Glomerular visceral epithelial cell (primary cell): Measurements from ENCODE around the gene WDR33.
A peak's percentile ranks its signal among the peaks of the same experiment; 100 is the strongest.
"Not testable (repeated sequence)": the region's sequence is repeated elsewhere in the genome, so short reads cannot be mapped to it uniquely, and the experiment has no call there.

ENCODE experiments used
- DNase-seq: peaks from one replicate; pipeline ENCODE4 v3.0.0-alpha.2; 2016; ENCODE audit errors: extremely low spot score

Gene WDR33

GRCh38 chr2:127810156-127810618 lies 784 bp downstream of the WDR33 start:
- DNase-seq: peak; percentile 38

- peak; percentile 39 for DNase-seq
Measured at GRCh38 chr2:127807678-127808353, 3.2 kb downstream of the WDR33 start.

GRCh38 chr2:127806860-127807259 lies 4.1 kb downstream of the WDR33 start:
- not testable (repeated sequence) for DNase-seq

GRCh38 chr2:127805491-127805890 lies 5.5 kb downstream of the WDR33 start:
- no peak for DNase-seq

- no peak for DNase-seq
Measured at GRCh38 chr2:127799926-127800325, 11.0 kb downstream of the WDR33 start.

- no peak for DNase-seq
Measured at GRCh38 chr2:127796389-127796788, 14.6 kb downstream of the WDR33 start.

- not testable (repeated sequence) for DNase-seq
Measured at GRCh38 chr2:127794901-127795300, 16.1 kb downstream of the WDR33 start.

GRCh38 chr2:127792805-127793204 lies 18.2 kb downstream of the WDR33 start:
- no peak for DNase-seq

GRCh38 chr2:127790694-127791529 lies 20.1 kb downstream of the WDR33 start:
- DNase-seq: no peak

- DNase-seq: no peak
Measured at GRCh38 chr2:127786048-127786809, 24.7 kb downstream of the WDR33 start.

GRCh38 chr2:127784965-127785518 lies 25.9 kb downstream of the WDR33 start:
- no peak for DNase-seq

- no peak for DNase-seq
Measured at GRCh38 chr2:127783101-127783500, 27.9 kb downstream of the WDR33 start.

- DNase-seq: no peak
Measured at GRCh38 chr2:127778850-127779249, 32.1 kb downstream of the WDR33 start.

- no peak for DNase-seq
Measured at GRCh38 chr2:127778447-127778846, 32.5 kb downstream of the WDR33 start.

GRCh38 chr2:127776122-127776780 lies 34.7 kb downstream of the WDR33 start:
- DNase-seq: no peak

- peak; percentile 29 for DNase-seq
Measured at GRCh38 chr2:127771756-127772155, 39.2 kb downstream of the WDR33 start.

GRCh38 chr2:127770973-127771735 lies 39.8 kb downstream of the WDR33 start:
- DNase-seq: peak; percentile 50

GRCh38 chr2:127770534-127770933 lies 40.4 kb downstream of the WDR33 start:
- DNase-seq: not testable (repeated sequence)

- no peak for DNase-seq
Measured at GRCh38 chr2:127769587-127769986, 41.4 kb downstream of the WDR33 start.

- DNase-seq: no peak
Measured at GRCh38 chr2:127768775-127769479, 42.0 kb downstream of the WDR33 start.
